KMS-11 (cell line): ENCODE measurements around the gene RGS9.

Experiments used
- H2AFZ ChIP-seq: fragments of 200-600 bp; sonication (generic); 2 replicates; pipeline ENCODE4 v1.6.1; 2016; ENCODE audit warnings: antibody characterized with exemption, mixed run types, low read depth
- H3K27ac ChIP-seq: fragments of 200-600 bp; sonication (generic); 2 replicates; pipeline ENCODE4 v1.6.1; 2016; ENCODE audit warnings: mild to moderate bottlenecking, mixed run types
- H3K27me3 ChIP-seq: fragments of 200-600 bp; sonication (generic); 2 replicates; pipeline ENCODE4 v1.6.1; 2017; ENCODE audit warnings: mild to moderate bottlenecking, low read depth, mixed run types, moderate library complexity; ENCODE audit not compliant: insufficient read depth
- H3K36me3 ChIP-seq: fragments of 200-600 bp; sonication (generic); 2 replicates; pipeline ENCODE4 v1.6.1; 2017; ENCODE audit warnings: mild to moderate bottlenecking, mixed run types; ENCODE audit not compliant: insufficient read depth
- H3K4me1 ChIP-seq: fragments of 200-600 bp; sonication (generic); 2 replicates; pipeline ENCODE4 v1.6.1; 2016; ENCODE audit warnings: mild to moderate bottlenecking, low read depth, mixed run types; ENCODE audit not compliant: poor library complexity, severe bottlenecking
- H3K4me2 ChIP-seq: fragments of 200-600 bp; sonication (generic); 2 replicates; pipeline ENCODE4 v1.7.0; 2016; ENCODE audit warnings: mild to moderate bottlenecking, mixed run types
- H3K4me3 ChIP-seq: fragments of 200-600 bp; sonication (generic); IDR thresholded peaks from 2 replicates; pipeline ENCODE4 v1.6.1; 2017; ENCODE audit warnings: low read depth, low read length, mixed read lengths; ENCODE audit not compliant: insufficient read depth
- H3K79me2 ChIP-seq: fragments of 200-600 bp; sonication (generic); 2 replicates; pipeline ENCODE4 v1.6.1; 2016; ENCODE audit warnings: low read depth, mixed run types; ENCODE audit not compliant: insufficient read depth
- H3K9ac ChIP-seq: fragments of 200-600 bp; sonication (generic); 2 replicates; pipeline ENCODE4 v1.6.1; 2016; ENCODE audit warnings: mild to moderate bottlenecking, mixed run types
- H4K20me1 ChIP-seq: fragments of 200-600 bp; sonication (generic); 2 replicates; pipeline ENCODE4 v1.6.1; 2016; ENCODE audit warnings: mild to moderate bottlenecking, mixed run types; ENCODE audit not compliant: insufficient read depth
- CTCF ChIP-seq: fragments of 200-600 bp; sonication (generic); conservative IDR thresholded peaks from 2 replicates; pipeline ENCODE4 v1.6.1; 2017; ENCODE audit warnings: low read depth, mild to moderate bottlenecking, antibody characterized with exemption, low read length, moderate library complexity, mixed read lengths

Gene RGS9

GRCh38 chr17:65222214-65222738 is 85.1 kb downstream of the RGS9 start:
- H2AFZ ChIP-seq, result no peak overlapping the region
- no peak overlapping the region for H3K4me3 ChIP-seq
- H3K27ac ChIP-seq, result no peak overlapping the region
- no peak for TF ChIP-seq CTCF
- H3K79me2 ChIP-seq, result no peaks in the 10 kb centered on the region
- H3K4me2 ChIP-seq, result no peak overlapping the region
- no peaks in the 10 kb centered on the region for H3K27me3 ChIP-seq
- H3K4me1 ChIP-seq, result no peaks in the 10 kb centered on the region
- no peaks in the 10 kb centered on the region for H3K36me3 ChIP-seq
- no peak overlapping the region for H3K9ac ChIP-seq
- H4K20me1 ChIP-seq, result no peaks in the 10 kb centered on the region

- Histone ChIP-seq H4K20me1 (no peaks in the 10 kb centered on the region), H3K4me3 (no peak overlapping the region), H3K9ac (no peak overlapping the region), H3K27me3 (no peaks in the 10 kb centered on the region), H2AFZ (no peak overlapping the region), H3K79me2 (no peaks in the 10 kb centered on the region), H3K4me2 (no peak overlapping the region), H3K4me1 (no peaks in the 10 kb centered on the region), H3K36me3 (no peaks in the 10 kb centered on the region), H3K27ac (no peak overlapping the region)
- TF ChIP-seq CTCF, result no peak
Observed at GRCh38 chr17:65225061-65225460, 87.9 kb downstream of the RGS9 start.

- Histone ChIP-seq H3K4me3 (no peak overlapping the region), H2AFZ (no peak overlapping the region), H3K4me1 (no peaks in the 10 kb centered on the region), H4K20me1 (no peaks in the 10 kb centered on the region), H3K27ac (no peak overlapping the region), H3K27me3 (no peaks in the 10 kb centered on the region), H3K9ac (no peak overlapping the region), H3K79me2 (no peaks in the 10 kb centered on the region), H3K4me2 (no peak overlapping the region), H3K36me3 (no peaks in the 10 kb centered on the region)
- no peak for TF ChIP-seq CTCF
Observed at GRCh38 chr17:65226227-65226626, 89.1 kb downstream of the RGS9 start.

GRCh38 chr17:65227637-65228036 is 90.5 kb downstream of the RGS9 start:
- no peak for TF ChIP-seq CTCF
- Histone ChIP-seq H3K4me3 (no peak overlapping the region), H2AFZ (no peak overlapping the region), H3K79me2 (no peaks in the 10 kb centered on the region), H3K27ac (no peak overlapping the region), H3K4me1 (no peaks in the 10 kb centered on the region), H4K20me1 (no peaks in the 10 kb centered on the region), H3K9ac (no peak overlapping the region), H3K27me3 (no peaks in the 10 kb centered on the region), H3K4me2 (no peak overlapping the region), H3K36me3 (no peaks in the 10 kb centered on the region)
